Gastrocnemius medialis (tissue), 4 donors: Measurements from ENCODE around the gene SLC6A18.

Experiments used
- CTCF ChIP-seq, 5 experiments: fragments of 450-650 bp in 3 of 5; fragments of 200-600 bp in 2 of 5; sonication (generic) in 2 of 5; IDR thresholded peaks in 4 of 5; conservative IDR thresholded peaks in 1 of 5; 1 replicate in 4 of 5; 2 replicates in 1 of 5; pipeline ENCODE4 v1.5.1; 2016 to 2019; ENCODE audit warnings: antibody characterized with exemption in 5 of 5, mild to moderate bottlenecking in 3 of 5, moderate library complexity in 3 of 5
- POLR2A ChIP-seq, 2 donors: fragments of 450-650 bp; IDR thresholded peaks; one replicate each; pipeline ENCODE4 v1.6.1; 2017; ENCODE audit warnings: antibody characterized with exemption in 2 of 2, mild to moderate bottlenecking in 2 of 2, moderate library complexity in 2 of 2

- TF ChIP-seq POLR2A (IDR thresholded peaks at IDR 0.05) (no peak), CTCF (IDR thresholded peaks at IDR 0.05 in 4 of 5, conservative IDR thresholded peaks at IDR 0.05 in 1 of 5) (no peak)
Measured at GRCh38 chr5:1180096-1180495, 45.1 kb upstream of the SLC6A18 start.
